Fibroblast of gingiva (primary cell): ENCODE results near the gene SLC6A6.
A peak's percentile ranks its signal among the peaks of the same experiment; 100 is the strongest.
"Not testable (repeated sequence)": the region's sequence is repeated elsewhere in the genome, so short reads cannot be mapped to it uniquely, and the experiment has no call there.

ENCODE experiments used
- DNase-seq: peaks from one replicate; pipeline ENCODE4 v3.0.0-alpha.2; 2011; ENCODE audit warnings: low read depth

SLC6A6 gene

GRCh38 chr3:14398797-14399106 is 3.7 kb upstream of the SLC6A6 start:
- no peak for DNase-seq

DNA sequence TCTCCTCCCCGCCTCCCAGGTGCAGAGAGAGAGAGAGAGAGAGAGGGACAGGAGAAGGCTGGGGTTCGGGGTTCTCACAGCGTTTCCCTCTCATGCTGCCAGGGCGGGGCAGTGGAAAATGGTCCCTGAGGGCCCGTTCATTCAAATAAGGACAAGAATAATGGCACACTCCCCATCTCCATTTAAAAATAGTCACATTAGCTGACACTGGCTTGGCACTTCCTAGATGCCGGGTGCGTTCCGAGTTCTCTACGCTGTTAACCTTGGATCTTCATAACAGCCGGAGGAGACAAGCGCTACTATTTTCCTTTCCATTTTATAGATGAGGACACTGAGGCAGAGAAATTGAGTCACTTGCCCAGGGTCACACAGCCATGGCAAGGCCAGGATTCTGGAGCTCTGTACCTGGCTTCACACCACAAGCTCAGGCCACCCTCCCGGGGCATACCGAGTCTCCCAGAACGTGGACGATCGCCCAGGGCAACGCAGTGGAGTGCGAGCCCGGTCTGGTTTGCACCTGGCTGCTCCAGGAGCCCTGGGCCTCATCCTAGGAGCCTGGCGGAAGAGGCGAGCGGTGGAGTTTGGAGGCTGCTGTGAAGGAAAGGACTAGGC is 608 bp upstream of the SLC6A6 start:
- DNase-seq = no peak

GRCh38 chr3:14403619-14404155 is 1.3 kb downstream of the SLC6A6 start:
- DNase-seq = no peak

DNA sequence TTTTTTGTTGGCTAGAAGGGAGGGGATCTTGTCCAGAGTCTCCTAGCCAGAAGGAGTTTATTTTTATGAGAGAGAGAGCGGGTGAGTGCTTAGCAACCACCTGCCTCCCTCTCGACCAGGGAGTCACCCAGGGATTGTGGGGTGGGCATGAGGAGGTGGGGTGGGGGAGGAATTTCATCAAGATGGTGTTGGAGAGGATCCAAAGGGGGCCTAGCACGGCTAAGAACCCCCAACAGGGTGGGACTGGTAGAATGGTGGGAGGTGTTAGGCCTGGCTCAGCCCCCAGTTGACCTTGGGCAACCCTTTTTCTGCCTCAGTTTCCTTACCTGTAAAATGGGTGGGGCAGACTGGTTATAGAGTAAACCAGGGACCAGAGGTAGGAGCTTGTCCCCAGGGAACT is 1.8 kb downstream of the SLC6A6 start:
- DNase-seq = no peak

DNA sequence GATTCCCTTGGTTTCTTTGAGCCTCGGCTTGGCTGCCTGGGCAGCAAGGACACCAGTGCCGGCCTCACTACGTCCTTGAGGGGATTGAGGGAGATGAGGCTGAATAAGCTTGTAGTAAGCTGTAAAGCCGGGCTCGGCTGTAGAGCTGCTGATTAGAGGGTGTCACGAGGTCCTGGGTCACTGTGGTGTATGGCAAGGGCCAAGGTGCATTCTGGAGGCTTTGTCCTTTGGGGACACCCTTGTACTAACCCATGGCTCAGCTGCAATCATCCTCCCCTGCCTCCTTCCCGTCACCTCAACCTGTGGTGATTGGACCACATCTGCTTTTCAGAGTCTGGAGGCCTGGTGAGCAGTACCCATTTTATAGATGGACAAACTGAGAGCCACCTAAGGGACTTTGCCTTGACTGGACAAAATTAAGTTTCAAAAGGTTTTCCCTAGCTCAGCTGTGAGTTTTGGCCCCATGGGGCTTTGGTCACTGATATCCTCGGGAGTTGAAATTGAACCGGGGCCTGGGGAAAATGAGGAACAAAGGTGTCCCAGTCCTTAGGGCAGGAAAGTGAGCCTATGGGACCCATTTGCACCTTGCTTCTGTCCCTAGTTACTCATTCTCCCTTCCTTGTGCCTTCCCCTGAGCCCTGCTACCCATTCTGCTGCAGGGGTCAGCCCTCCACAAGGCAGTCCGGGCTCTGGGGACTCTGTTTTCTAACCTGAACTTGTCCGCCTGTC is 2.4 kb downstream of the SLC6A6 start:
- no peak for DNase-seq

DNA sequence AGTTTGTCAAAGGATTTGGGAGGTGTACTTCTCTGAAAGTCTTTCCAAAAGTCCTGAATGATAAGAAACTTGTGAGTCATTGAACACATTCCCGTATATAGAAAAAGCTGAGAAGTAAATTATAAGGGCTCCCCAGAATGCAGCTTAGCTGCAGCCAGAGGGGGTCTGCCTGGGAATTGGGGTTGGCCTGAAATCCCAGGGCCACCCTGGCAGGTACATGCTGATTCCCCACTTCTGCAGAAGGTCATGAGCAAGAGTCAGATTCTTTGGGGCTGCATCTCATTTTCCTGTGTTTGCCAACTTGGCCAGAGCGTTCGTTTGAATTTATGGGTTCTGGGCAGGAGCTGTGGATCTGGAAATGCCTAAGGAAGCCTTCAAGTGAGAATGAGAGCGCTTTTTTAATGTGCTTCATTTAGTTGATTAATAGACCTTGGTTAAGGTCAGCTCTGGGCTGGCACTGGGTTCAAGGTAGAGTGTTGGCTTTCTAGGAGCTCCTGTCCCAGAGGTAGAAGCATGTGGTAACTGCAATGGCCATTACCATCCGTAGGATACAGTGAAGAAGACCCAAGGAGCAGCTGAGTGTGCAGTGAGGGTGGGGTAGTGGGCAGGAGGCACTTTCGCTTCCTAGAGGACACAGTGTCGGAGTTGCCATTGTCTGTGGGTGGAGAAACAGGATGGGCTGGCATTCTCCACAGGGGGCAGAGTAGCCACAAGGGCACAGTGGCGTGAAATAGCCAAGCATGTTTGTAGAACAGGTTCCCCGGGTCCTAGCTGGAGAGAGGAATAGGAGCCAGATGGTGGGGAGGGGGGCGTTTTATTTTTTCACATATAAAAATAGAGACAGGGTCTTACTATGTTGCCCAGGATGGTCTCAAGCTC is 3.2 kb downstream of the SLC6A6 start:
- no peak for DNase-seq

GRCh38 chr3:14406336-14406735 is 3.9 kb downstream of the SLC6A6 start:
- no peak for DNase-seq

GRCh38 chr3:14406766-14407165 is 4.4 kb downstream of the SLC6A6 start:
- no peak for DNase-seq

DNA sequence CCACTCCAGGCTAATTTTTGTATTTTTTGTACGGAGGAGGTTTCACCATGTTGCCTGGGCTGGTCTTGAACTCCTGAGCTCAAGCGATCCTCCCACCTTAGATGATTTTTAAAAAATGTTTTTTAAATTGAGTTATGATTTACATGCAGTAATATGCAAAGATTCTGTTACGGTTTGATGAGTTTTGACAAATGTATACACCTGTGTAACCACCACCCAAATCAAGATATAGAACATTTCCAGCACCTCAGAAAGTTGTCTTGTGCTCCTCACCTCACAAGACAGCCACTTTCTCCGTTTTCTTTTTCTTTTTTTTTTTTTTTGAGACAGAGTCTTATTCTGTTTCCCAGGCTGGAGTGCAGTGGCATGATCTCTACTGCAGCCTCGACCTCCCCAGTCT is 4.8 kb downstream of the SLC6A6 start:
- no peak for DNase-seq

- DNase-seq = not testable (repeated sequence)
These were observed 7.3 kb downstream of the SLC6A6 start for GRCh38 chr3:14409779-14410063.

DNA sequence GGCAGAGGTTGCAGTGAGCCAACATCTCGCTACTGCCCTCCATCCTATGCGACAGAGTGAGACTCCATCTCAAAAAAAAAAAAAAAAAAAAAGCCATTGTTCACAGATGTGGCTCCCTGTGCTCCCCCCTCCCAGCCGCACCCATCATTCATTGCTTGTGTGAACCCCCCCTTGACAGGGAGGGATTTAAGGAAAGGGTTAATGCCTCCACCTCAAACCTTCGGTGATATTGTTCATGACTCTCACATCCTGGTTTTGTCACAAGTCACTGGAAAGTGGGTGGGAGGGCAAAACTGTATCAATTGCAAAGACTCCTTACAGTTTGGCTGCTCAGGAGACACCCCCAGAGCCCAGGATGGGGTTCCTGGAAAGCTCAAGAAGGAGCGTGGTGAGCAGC is 7.7 kb downstream of the SLC6A6 start:
- DNase-seq = no peak

DNA sequence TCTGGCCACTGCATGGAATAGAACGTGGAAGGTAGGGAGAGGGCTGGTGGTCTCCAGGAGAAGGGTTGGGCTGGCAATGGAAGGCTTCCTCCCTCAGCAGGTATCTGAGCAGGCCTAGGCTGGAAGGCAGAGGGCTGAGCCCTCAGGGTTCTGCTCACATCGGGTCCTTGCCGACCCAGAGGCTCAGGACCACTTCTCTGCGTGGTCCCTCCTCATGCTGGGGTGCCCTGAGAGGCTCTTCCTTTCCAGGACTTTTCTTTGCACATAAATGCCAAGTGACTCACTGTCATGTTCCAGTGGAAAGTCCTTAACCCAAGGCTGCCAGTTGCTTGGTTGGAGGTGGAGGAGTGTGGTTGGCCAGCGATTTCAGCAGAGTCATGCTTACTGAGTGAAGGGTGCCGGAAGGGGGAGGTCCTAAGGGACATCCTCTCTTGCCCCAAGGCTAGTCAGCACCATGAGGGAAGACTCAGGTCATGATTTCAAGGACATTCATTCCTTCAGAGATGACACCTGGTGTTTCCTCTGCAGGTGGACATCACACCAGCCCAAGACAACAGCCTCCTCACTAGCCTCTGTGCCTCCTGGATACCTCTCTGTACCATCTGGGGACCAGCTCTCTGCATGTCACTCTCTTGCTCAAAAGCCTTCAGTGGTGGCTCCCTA is 8.2 kb downstream of the SLC6A6 start:
- peak; percentile 97 for DNase-seq

- no peak for DNase-seq
These were observed 8.7 kb downstream of the SLC6A6 start for GRCh38 chr3:14411166-14411526.

- DNase-seq = no peak
These were observed 9.6 kb downstream of the SLC6A6 start for GRCh38 chr3:14411988-14412387.

DNA sequence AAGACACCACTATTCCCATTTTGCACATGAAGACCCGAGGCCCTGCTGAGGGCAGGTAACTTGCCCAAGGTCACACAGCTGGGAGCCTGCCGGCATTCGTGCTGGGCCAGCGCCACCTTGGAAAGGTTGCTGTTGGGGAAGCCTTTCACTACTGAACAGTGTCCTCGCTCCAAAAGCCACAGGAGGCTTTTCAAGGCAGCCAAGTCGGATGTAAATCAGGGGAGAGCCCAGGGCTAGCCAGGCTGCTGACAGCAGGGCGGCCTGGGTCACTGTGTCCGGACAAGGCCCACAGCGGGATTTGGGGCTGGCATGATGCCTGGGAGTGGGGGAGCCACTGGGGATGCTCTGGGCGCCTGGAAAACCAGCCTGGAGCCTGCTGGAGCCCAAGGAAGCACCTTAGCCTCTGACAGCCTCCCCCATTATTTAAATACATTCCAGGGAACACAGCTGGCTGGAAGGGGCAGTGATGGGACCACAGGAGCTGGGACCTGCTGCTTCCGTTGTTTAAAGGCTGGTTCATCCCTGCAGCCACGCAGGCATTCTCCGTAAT is 10.5 kb downstream of the SLC6A6 start:
- DNase-seq = no peak

- DNase-seq = no peak
These were observed 11.1 kb downstream of the SLC6A6 start for GRCh38 chr3:14413381-14414071.

GRCh38 chr3:14414846-14415464 is 12.5 kb downstream of the SLC6A6 start:
- no peak for DNase-seq

- peak; percentile 62 for DNase-seq
These were observed 13.1 kb downstream of the SLC6A6 start for GRCh38 chr3:14415501-14415900.

DNA sequence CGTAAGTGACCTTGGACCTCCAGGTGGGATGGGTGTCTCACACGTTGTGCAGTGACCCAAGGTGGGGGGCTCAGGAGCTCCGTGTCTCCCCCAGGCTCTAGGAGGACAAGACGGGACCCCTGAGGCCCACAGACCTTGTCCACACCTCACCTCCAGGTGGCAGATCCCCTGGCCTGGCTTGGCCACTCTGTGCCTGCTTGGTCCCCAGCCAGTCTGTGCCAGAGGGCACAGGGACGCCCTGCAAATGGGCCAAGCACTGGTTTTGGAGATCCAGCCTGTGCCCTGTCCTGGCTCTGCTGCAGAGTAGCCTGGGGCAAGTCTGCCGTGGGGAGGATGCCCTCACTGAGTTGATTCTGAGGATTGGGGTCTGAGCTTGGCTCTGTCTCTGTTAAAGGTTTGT is 14.0 kb downstream of the SLC6A6 start:
- no peak for DNase-seq

DNA sequence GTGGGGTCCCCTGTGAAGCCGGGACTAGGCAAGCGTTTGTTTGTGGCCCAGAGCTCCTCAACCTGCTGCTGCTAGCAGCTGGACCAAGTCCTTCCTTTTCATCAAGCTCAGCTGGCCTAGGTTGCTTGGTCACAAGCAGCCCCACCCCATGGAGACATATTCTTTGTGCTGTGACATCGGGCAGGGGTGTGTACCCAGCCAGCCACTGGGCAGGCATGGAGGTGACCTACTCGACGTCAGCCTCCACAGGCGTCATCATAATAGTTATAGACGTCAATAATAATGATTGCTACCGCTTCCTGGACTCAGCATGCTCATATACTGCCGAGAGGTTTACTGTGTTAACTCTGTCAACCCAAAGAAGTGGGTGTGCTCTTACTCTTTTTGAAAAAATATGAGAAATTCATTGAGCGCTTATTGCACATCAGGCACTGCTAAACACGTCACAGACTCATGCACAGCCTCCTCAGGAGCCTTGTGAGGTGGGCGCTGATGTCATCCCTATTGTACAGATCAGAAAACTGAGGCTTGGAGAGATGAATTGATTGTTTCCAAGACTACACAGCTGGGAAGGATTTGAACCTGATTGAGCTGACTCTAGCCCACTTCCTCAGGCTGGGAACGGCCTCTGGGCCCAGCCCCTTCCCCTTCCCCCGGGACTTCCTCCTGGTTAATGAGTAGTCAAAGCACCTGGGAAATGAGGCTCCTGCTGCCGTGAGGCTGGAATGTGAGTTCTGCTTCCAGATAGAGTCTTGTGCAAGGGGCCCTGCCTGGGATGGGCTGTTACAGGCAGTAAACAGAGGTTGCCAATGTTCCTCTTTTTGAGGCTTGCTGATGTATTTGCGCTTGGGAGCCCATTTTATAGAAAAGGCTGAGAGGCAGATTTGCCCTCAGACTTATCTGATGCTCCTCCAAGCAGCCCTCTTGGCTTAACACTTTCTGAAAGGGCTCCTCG is 16.2 kb downstream of the SLC6A6 start:
- DNase-seq = no peak
